ACC112 (cell line): ENCODE data around the gene FOXO3.

Source experiments
- H2AFZ ChIP-seq: fragments of 200-600 bp; sonication (generic); one replicate; pipeline ENCODE4 v1.6.0; 2017; ENCODE audit warnings: antibody characterized with exemption, low read length; ENCODE audit not compliant: unreplicated experiment
- H3K27ac ChIP-seq: fragments of 200-600 bp; sonication (generic); 2 replicates; pipeline ENCODE4 v1.5.1; 2014; ENCODE audit warnings: low read depth, mild to moderate bottlenecking, antibody characterized with exemption, low read length, moderate library complexity
- H3K27me3 ChIP-seq: fragments of 200-600 bp; sonication (generic); 2 replicates; pipeline ENCODE4 v1.6.1; 2014; ENCODE audit warnings: mild to moderate bottlenecking, antibody characterized with exemption, low read length, moderate library complexity, mixed read lengths; ENCODE audit not compliant: insufficient read depth
- H3K36me3 ChIP-seq: fragments of 200-600 bp; sonication (generic); 2 replicates; pipeline ENCODE4 v1.6.1; 2016; ENCODE audit warnings: mild to moderate bottlenecking, antibody characterized with exemption, low read length, moderate library complexity, mixed read lengths; ENCODE audit not compliant: insufficient read depth
- H3K4me1 ChIP-seq: fragments of 200-600 bp; sonication (generic); one replicate; pipeline ENCODE4 v1.6.1; 2016; ENCODE audit warnings: low read length, mixed read lengths; ENCODE audit not compliant: insufficient read depth, unreplicated experiment, control insufficient read depth
- H3K4me3 ChIP-seq: fragments of 200-600 bp; sonication (generic); 2 replicates; pipeline ENCODE4 v1.5.1; 2014; ENCODE audit warnings: mild to moderate bottlenecking, low read depth, low read length
- H3K79me2 ChIP-seq: fragments of 200-600 bp; sonication (generic); one replicate; pipeline ENCODE4 v1.6.0; 2016; ENCODE audit warnings: low read length; ENCODE audit not compliant: control insufficient read depth, unreplicated experiment, insufficient read depth

Gene FOXO3

DNA sequence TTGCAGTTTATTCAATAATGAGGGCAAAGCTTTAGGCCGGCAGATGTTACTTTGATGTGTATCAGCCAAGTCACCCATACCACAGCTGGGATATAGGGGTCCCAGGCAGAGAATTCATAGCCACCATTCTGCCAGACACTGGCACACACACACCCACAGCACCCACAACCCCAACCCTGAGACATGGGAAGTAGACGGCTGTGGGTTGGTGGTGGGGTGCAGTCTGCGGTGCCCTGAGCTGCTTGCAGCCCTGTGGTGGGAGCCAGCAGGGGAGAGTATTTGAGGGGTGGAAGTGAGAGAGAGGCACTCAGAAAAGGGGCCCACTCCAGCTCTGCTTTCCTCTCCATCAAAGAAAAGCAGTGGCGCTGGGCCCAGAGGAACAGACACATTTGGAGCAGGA is 125.3 kb downstream of the FOXO3 start:
- Histone ChIP-seq H3K4me1 (peaks cover 44% of the 10 kb centered on the region), H3K79me2 (peaks cover 8% of the 10 kb centered on the region)

DNA sequence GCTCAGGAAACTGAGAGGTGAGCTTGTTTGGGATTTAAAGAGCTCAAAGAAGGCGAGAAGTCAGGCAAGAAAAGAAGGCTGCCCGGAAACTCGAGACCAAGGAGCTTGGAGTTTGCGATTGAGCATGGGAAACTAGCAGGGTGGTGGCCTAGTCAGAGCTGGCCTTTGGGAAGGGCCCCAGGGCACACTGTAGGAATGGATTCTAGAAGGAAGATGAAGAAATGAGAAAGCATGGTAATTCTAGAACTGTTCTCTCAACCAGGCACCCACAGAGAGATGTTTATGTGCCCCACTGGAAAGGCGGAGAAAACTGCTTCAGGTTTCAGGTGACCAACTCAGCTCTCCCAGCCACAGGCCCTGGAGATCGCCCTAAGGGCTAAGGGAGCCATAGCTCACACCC is 126.2 kb downstream of the FOXO3 start:
- H3K36me3 ChIP-seq = 0 out of 2 replicates have a peak, but pooled peaks cover 3% of the 10 kb centered on the region
- H2AFZ ChIP-seq = no peak overlapping the region
- no peaks in the 10 kb centered on the region for H3K27me3 ChIP-seq
- H3K27ac ChIP-seq = no peak overlapping the region
- H3K79me2 ChIP-seq = peaks cover 6% of the 10 kb centered on the region
- peaks cover 41% of the 10 kb centered on the region for H3K4me1 ChIP-seq
- H3K4me3 ChIP-seq = no peak overlapping the region

More for the DNA sequence above, 125.3 kb downstream of the FOXO3 start:
- Histone ChIP-seq H2AFZ (no peak overlapping the region), H3K4me3 (no peak overlapping the region), H3K27me3 (no peaks in the 10 kb centered on the region), H3K27ac (no peak overlapping the region), H3K36me3 (0 out of 2 replicates have a peak, but pooled peaks cover 3% of the 10 kb centered on the region)

GRCh38 chr6:108687921-108688320 is 127.2 kb downstream of the FOXO3 start:
- peaks cover 37% of the 10 kb centered on the region for H3K4me1 ChIP-seq

DNA sequence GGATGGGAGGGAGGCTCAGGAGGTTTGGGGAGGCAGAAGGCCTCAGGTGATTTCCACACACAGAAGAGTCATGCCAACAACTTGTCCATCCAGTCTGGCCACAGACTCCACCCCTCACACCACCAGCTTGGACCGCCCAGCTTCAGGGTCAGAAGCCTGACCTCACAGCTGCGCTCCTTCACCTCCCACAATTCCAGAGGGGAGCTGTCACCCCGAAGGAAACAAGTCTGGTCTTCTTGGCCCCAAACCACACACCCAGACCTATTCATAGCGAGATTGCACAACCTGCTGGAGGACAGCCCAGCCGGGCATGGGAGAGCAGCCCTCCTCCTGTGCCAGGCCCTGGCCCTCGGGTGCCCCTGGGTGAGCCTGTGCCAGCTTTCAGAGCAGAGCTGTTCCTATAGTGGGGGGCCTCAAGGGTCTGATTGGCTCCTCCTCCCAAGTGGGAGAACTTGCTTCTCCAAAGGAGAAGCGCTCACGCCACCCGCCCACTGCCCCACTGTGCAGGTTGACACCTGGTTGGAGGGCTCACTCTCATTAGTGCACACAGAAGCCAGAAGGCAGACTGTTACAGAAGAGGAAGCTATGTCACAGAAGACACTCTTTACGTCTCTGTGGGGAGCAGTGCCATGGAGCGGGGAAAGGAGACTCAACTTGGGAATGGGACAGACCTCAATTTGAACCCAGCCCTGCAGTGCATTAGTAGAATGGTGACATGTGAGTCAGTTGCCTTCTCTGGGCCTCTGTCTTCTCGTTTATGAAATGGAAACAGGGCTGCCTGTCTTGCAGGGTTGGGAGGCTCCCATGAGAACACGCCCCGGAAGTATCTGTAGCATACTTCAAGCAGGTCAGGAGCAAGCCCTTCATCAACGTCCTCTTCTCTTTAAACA is 128.8 kb downstream of the FOXO3 start:
- Histone ChIP-seq H3K36me3 (0 out of 2 replicates have a peak, but pooled peaks cover 3% of the 10 kb centered on the region), H3K27me3 (no peaks in the 10 kb centered on the region), H3K27ac (peak overlapping the region; percentile 51), H2AFZ (no peak overlapping the region), H3K4me1 (peaks cover 36% of the 10 kb centered on the region), H3K4me3 (peak overlapping the region; percentile 19; the same call in 1 of the 2 replicates), H3K79me2 (peaks cover 3% of the 10 kb centered on the region)

More at GRCh38 chr6:108687921-108688320, 127.2 kb downstream of the FOXO3 start:
- Histone ChIP-seq H3K27me3 (no peaks in the 10 kb centered on the region), H2AFZ (no peak overlapping the region), H3K36me3 (0 out of 2 replicates have a peak, but pooled peaks cover 3% of the 10 kb centered on the region), H3K79me2 (peaks cover 3% of the 10 kb centered on the region), H3K4me3 (no peak overlapping the region), H3K27ac (no peak overlapping the region)

DNA sequence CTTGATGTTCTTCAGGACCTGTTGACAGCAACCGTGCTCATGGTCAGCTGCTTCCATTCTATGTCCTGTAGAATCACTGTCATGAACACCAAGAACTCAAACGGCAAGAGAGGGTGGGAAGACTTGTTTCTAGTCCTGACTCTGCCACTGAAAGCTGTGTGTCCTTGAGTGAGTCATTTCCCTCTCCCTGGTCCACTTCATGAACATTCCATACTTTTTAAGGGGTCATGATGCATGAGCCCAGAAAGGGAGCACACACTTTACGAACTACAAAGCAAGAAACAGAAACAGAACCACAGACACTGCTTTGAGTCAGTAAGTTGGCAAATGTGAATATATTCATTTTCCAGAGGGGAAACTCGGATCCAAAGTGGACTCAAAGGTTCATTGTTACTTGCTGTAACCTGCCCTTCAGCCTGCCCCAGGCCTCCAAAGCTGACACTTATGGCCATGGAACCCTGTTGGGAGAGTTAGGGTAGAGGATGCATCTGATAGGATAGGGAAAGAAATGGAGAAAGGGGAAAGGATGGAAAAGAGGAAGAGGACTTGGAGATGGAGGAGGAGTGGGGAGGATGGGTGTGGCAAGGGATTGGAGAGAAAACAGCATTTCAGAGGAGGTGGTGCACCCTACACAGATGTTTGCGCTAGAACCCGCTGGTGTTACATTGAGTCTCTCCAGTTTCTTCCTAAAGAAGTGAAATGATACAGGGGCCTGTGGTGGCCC is 129.8 kb downstream of the FOXO3 start:
- no peak overlapping the region for H2AFZ ChIP-seq
- H3K27me3 ChIP-seq = no peaks in the 10 kb centered on the region
- H3K27ac ChIP-seq = peak overlapping the region; percentile 51
- H3K36me3 ChIP-seq = 0 out of 2 replicates have a peak, but pooled peaks cover 3% of the 10 kb centered on the region
- H3K79me2 ChIP-seq = peaks cover 2% of the 10 kb centered on the region
- H3K4me3 ChIP-seq = no peak overlapping the region
- H3K4me1 ChIP-seq = peaks cover 30% of the 10 kb centered on the region

- Histone ChIP-seq H3K4me3 (no peak overlapping the region), H3K4me1 (peaks cover 26% of the 10 kb centered on the region), H3K79me2 (no peaks in the 10 kb centered on the region), H3K36me3 (no peaks in the 10 kb centered on the region), H3K27ac (no peak overlapping the region), H3K27me3 (no peaks in the 10 kb centered on the region), H2AFZ (no peak overlapping the region)
Observed at GRCh38 chr6:108693430-108694154, 132.9 kb downstream of the FOXO3 start.

GRCh38 chr6:108694816-108695215 is 134.1 kb downstream of the FOXO3 start:
- no peak overlapping the region for H3K4me3 ChIP-seq
- no peaks in the 10 kb centered on the region for H3K79me2 ChIP-seq
- no peak overlapping the region for H2AFZ ChIP-seq

GRCh38 chr6:108697561-108698161 is 136.9 kb downstream of the FOXO3 start:
- Histone ChIP-seq H3K27ac (no peak overlapping the region), H3K36me3 (peaks cover 13% of the 10 kb centered on the region), H3K27me3 (no peaks in the 10 kb centered on the region), H3K79me2 (no peaks in the 10 kb centered on the region), H2AFZ (no peak overlapping the region), H3K4me3 (no peak overlapping the region), H3K4me1 (peaks cover 5% of the 10 kb centered on the region)

More at GRCh38 chr6:108694816-108695215, 134.1 kb downstream of the FOXO3 start:
- Histone ChIP-seq H3K27me3 (no peaks in the 10 kb centered on the region), H3K36me3 (no peaks in the 10 kb centered on the region), H3K4me1 (peaks cover 14% of the 10 kb centered on the region), H3K27ac (no peak overlapping the region)

DNA sequence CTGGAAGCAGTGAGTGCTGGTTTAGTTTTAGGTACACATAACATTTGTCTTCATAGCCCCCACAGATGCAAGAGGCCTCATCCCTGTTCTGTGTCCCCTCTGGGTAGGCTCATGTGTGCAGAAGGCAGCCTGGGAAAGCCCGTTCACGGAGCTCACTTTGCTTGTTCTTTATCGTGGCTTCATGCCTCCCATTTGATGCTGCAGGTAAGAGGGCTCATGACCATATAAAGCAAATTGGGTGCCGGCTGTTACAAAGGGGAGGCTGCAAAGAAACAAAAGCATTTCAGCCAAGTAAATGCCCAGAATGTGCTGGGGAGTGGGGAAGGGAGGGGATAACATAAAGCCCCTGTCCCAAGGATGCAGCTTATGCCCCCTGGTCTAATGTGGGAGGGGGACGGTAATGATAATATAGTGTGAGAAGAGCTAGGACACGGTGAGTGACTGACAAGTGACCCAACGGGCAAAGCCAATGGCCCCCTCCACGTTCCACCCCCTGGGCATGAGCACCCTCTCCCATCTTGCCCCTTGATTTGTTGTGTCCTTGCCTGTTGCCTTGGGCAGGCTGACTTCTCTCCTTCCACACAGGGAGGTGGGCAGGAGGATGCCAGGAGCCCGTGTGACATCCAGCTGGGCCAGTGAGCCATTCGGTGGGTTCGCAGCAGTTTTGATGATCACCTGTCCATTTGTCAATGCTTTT is 138.0 kb downstream of the FOXO3 start:
- Histone ChIP-seq H3K4me1 (peaks cover 5% of the 10 kb centered on the region), H2AFZ (no peak overlapping the region), H3K36me3 (peaks cover 13% of the 10 kb centered on the region), H3K79me2 (no peaks in the 10 kb centered on the region), H3K4me3 (no peak overlapping the region), H3K27ac (no peak overlapping the region), H3K27me3 (no peaks in the 10 kb centered on the region)
